GM19193 (cell line): Measurements from ENCODE around the gene SULT6B1.

Source experiments
- POLR2A ChIP-seq: IDR thresholded peaks from 4 replicates; pipeline ENCODE4 v1.6.1; 2011; ENCODE audit not compliant: insufficient read depth, insufficient read length; ENCODE audit errors: extremely low read depth

Gene SULT6B1, protein sequence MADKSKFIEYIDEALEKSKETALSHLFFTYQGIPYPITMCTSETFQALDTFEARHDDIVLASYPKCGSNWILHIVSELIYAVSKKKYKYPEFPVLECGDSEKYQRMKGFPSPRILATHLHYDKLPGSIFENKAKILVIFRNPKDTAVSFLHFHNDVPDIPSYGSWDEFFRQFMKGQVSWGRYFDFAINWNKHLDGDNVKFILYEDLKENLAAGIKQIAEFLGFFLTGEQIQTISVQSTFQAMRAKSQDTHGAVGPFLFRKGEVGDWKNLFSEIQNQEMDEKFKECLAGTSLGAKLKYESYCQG

DNA sequence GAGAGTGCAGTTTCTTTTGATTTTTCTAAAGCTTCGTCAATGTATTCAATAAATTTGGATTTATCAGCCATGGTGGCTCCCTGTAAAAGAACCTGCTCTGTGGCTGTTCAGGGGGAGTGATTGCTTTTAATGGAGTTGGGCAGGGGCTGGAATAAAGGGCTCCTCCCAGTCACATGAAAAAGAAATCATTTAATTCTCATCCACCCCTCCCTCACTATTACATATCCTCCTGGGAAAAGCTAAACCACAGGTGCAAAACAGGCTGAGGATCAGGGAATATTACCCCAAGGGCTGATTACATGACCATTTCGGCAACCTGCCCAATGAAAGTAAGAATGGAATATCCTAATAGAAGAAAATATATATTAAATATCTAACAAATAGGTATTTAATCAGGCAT, at the start of gene SULT6B1:
TSS of gene SULT6B1 (minus strand) at position 101 of the 400 bp plus-strand sequence. CDS start at position 71, 30 bp downstream.
- no peak for TF ChIP-seq POLR2A

DNA sequence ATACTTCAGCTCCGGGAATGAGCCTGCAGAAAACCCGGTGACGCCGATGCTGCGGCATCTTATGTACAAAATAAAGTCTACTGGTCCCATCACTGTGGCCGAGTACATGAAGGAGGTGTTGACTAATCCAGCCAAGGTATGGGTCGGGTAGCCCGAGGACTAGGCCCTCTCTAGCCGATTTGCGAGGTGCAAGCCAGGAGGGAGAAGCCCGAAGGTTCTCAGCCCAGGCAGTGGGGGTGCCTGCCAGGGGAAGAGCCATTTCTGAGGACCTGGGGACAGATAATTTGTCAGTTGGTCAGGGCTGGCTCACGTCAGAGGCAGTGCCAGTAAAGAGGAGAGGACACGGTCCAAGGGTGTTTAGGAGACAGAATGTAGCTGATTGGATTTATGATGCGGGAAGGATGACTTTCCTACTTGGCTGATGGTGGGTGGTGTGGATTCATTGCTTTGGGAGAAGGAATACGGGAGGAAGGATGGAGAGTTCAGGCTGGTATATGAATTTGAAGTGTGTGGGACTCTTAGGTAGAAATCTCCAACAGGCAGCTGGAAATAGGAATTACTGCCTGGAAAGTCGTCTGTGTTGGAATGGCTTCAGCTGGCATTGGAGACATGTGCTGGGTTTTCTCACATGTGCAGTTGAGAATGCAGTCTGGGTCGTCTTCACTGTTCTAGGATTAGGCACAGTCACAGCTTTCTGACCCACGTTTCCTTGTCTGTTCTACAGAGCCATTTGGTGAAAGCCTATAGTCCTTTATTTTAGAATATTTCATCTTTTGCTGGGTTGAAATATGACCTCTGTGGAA, 43.9 kb upstream of the SULT6B1 start:
- TF ChIP-seq POLR2A = no peak

DNA sequence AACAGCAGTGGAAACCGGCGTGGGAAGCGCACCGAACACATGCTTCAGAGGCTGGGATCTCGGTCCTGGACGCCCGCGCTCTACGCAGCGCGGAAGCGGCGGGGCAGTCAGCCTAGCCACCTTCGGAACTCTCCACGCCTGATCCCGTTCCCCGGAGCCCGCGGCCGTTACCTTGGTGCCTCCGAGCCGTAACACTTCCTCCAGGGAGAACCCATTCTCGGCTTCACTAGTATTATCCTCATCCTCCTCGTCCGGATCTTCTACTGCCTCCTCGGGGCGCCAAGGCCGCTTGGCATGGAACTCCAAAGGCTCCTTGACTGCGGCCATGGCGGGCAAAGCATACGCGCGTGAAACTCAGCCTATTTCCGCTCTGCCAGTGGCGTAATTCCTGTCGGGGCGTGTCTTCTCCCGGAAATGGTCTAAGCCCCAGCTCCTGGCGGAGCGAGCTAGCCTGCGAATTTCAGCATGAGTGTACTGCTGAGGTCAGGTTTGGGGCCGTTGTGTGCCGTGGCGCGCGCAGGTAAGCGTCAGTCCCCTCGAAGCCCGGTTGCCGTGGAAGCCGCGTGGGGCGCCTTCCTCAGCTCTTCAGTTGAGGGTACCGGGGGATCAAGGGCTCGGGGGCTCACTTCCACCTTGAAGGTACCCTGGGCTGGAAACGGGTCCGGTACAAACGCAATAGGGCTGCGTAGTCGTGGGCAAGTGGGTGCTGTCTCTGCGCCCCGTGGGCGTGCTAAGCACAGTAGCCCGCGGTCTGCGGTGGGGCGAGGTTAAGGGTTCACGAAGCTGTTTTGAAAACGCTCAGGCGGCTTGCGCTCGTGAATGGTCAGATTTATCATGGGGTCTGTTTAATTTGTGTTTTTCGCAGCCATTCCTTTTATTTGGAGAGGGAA, 43.0 kb upstream of the SULT6B1 start, which contains the start of the genes CEBPZ and NDUFAF7:
TSS of gene CEBPZ (minus strand) at position 356 of the 890 bp plus-strand sequence. CDS start at position 327, 29 bp downstream.
TSS of gene NDUFAF7 (plus strand) at position 418 of the 890 bp plus-strand sequence. CDS start at position 466, 48 bp downstream.
- peak; percentile 97 for TF ChIP-seq POLR2A

DNA sequence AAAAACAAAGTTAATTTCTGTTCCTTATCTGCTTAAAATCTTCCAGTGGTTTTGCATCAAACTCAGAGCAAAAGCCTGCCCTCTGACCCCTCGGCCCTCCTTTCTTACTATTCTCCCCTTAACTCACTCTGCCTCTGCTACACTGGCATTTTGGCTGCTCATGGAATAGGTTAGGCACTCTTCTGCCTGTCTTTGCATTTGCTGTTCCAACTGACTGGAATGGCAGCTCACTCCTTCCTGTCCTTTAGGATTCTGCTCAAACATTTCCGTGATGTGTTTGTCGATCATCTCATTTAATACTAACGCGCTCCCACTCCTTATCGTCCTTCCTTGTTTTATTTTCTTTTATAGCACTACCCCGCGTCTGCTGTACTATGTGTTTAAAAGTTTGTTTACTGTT, 42.1 kb upstream of the SULT6B1 start:
- TF ChIP-seq POLR2A = no peak

DNA sequence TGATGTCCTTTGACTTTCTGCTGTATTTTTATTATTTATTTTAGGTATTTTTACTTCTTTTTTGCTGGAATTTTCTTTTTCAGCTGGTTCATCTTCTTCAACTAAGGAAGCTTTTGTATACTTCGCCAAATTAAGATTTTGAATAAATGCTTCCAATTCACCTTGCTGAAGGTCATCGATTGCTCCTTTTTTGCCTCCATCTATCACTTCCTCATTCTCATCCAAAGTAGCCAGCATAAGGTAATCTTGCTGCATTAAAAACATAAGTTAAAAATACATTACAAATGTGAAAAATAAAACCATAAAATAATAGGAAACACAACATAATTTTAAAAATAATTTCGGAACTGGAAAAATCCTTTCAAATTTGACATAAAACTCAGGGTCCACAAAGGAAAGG, 40.3 kb upstream of the SULT6B1 start:
- TF ChIP-seq POLR2A = no peak

DNA sequence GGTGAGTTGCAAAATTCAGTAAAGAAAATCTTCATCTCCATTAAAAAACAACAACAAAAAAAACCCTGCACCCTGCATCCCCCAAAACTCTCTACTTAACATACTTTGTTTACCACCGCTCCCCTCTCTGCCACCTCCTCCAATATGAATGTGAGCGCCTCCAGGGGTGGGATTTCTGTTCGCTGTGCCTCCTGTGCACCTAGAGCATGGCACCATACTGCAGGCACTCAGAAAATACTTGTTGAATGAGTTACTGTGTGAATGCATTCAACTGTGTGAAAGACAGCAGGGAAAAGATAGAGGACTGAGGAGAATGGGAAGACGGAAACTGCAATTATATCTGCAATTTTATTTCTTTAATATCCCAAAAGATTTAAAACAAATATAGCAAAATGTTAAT, 38.4 kb upstream of the SULT6B1 start:
- TF ChIP-seq POLR2A = no peak

DNA sequence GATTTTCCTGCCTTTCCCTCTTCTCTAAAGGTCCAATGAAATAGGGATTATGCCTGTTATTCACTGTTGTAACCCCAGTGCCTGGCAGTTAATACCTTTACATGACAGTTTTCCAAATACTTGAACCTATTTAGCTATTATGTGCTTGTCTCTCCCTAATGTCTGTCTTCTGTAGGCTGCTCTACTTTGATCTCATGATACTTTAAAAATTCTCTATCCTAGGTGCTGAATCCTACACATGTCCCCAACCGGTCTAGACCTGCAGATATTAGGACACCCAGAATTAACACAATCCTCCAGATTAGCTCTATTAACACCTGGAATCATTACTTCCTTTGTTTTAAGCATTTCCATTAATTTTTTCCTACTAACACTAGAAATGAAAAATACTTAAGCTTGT, 35.6 kb upstream of the SULT6B1 start:
- no peak for TF ChIP-seq POLR2A

DNA sequence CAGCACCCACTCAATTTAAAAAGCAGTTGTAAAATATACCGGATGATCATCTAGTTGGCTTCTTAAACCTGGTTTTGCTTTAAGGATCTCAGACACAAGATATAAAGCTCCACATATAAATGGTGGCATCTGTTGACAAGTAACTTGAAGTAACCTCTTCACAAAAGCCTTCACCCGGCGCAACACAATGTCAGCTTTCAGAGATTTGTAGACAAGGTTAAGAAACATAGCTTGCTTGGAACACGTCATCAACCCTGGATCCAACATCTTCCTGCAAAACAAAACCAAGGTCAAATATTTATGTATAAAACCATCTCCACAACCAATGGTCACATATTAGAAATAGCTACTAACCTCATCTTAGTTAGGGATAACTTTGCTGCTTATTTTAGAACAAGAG, 34.7 kb upstream of the SULT6B1 start:
- TF ChIP-seq POLR2A = no peak

DNA sequence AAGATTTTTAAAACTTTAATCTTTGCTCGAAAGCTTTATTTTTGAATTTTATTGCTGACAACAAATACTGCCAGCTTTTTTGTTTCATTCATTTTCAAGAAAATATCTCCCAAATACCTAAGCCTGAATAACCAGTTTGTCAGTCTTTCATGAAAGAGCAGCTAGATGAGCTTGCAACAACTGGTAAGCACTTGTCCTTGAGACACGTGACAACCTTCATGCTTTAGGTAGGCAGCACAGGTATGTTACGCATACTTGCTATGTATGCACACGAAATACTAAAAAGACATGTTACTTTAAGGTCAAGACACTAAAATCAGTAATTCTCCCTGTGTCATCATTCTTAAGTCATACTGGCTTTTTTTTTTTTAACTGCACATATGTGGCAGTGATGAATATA, 30.6 kb upstream of the SULT6B1 start:
- no peak for TF ChIP-seq POLR2A

DNA sequence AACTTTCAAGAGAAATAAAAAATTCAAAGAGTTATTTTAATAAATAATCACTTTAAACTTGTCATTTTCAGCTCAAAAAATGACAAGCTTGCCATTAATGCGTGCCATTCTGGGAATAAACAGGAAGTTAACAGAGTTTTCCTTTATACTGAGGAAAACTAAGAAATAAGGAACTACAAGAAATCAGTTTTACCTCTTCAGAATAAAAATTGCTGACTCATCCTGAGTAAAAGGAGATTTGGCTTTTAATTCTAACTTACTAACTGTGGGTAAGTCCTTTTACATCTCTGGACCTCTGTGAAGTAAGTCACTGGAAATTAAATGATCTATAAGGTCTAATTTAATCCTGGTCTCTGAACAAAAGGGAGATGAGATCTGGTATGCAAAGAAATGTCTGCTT, 26.8 kb upstream of the SULT6B1 start:
- TF ChIP-seq POLR2A = no peak

DNA sequence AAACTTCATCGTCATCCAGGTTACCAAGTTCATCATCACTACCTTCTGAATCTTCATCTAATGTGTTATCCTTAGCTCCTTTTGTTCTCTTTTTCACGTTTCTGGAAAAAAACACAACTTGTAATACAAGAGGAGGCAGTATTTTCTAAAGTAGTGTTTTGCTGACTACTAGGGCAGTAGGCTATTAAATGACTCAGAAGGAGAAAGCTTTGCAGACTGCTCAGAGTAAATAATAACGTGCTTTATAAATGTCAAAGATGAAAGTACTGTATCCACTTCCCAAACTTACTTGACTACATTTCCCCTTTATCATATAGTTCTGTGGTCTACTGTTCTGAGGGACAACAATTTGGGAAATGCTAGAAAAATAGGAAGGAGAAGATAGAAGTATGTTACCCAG, 23.5 kb upstream of the SULT6B1 start:
- no peak for TF ChIP-seq POLR2A

DNA sequence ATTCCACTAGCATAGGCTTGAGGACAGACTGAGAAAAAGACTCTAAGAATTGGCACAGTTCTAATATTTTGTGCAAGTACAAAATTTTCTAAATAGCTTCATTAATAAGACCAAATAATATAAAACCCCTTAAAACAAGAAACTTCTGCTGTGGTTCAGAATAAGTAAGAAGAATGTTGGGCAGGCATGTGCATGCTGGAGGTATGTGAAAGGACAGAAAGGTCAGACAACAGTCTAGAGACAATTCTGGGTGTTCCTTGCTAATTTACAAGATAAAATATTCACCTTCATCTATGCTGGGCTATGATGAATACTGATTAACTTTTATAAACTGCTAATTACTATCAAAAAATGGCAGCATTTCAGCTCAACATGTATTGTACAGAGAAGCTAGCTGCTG, 22.7 kb upstream of the SULT6B1 start:
- TF ChIP-seq POLR2A = no peak

DNA sequence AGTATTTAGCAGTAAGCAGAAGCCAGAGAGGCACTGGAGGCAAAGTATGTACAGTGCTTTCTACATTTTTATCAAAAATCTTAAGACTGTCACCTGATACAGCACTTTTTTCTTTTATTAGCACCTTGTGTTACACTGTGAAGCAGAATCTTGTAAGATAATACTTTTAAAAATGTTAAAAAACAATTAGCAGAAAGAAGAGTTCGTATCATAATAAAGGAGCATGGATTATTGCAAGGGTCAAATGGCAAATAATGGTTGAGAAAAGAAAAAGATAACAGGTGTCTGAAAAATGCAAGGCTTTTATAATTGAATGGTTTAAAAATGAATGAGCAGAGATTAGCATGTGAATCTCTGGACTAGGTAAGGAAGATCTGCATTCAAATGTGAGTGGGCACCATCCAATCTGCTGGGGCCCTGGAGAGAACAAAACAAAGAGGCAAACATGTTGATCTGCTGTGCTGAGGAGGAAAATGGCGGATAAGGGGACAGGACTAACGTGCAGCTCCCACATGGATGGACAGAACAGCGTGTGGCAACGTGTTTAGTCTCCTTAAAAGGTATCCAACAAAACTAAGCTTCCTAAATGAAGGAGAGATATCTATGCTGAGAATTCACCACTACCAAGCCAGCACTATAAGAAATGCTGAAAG, 17.3 kb upstream of the SULT6B1 start:
- TF ChIP-seq POLR2A = no peak

DNA sequence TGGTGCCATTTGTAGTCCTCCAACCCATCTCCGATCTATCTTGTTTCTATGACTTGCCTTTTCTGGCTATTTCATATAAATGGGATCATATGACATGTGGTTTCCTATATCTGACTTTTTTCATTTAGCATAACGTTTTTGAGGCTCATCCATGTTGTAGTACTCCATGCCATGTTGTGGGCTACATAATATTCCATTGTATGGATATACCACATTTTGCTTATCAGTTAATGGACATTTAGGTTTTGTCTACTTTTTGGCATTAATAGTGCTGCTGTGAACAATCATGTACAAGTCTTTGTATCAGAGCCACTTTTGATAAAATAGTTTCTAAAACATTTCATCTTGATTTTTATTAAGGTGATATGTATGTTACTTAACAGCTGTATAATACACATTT, 15.2 kb upstream of the SULT6B1 start:
- TF ChIP-seq POLR2A = no peak
